Nephron progenitor cell (in vitro differentiated cells): ENCODE measurements around the gene PTPN22.

ENCODE experiments used
- DNase-seq: peaks from one replicate; pipeline ENCODE4 v3.0.0; 2021
- H3K27ac Mint-ChIP-seq: 2 replicates; pipeline ENCODE4 v1.8.0; 2021; ENCODE audit warnings: mild to moderate bottlenecking, moderate library complexity, mixed read lengths
- H3K27me3 Mint-ChIP-seq: 2 replicates; pipeline ENCODE4 v1.8.0; 2021; ENCODE audit warnings: mild to moderate bottlenecking, low read depth, mixed read lengths; ENCODE audit not compliant: poor library complexity
- H3K36me3 Mint-ChIP-seq: 2 replicates; pipeline ENCODE4 v1.8.0; 2021; ENCODE audit warnings: low read depth, mixed read lengths
- H3K4me1 Mint-ChIP-seq: 2 replicates; pipeline ENCODE4 v1.8.0; 2021; ENCODE audit warnings: mixed read lengths
- H3K4me3 Mint-ChIP-seq: 2 replicates; pipeline ENCODE4 v1.8.0; 2021; ENCODE audit warnings: mild to moderate bottlenecking, moderate library complexity, mixed read lengths
- H3K9me3 Mint-ChIP-seq: 2 replicates; pipeline ENCODE4 v1.8.0; 2021; ENCODE audit warnings: mild to moderate bottlenecking, moderate library complexity, mixed read lengths
- TF ChIP-seq, protein P1 (sequence below): fragments of 200-600 bp; sonication (generic); IDR thresholded peaks from 2 replicates; pipeline ENCODE4 v1.5.0; 2021; ENCODE audit warnings: antibody characterized with exemption

PTPN22 gene

DNA sequence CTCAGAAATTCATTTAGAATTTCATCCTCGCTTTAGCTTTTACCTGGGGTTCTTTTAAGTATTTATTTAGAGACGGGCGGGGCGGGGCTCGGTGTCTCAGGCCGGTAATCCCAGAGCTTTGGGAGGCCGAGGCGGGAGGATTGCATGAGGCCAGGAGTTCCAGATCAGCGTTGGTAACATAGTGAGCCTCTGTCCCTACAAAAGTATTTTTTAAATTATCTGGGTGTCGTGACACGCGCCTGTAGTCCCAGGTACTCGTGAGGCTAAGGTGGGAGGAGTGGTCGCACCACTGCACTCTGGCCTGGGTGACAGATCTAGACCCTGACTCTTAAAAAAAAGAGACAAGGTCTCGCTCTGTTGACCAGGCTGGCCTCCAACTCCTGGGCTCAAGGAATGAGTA lies 58.3 kb downstream of the PTPN22 start:
- Mint-ChIP-seq H3K36me3 (peaks cover 6% of the 10 kb centered on the region), H3K27ac (no peak overlapping the region), H3K4me1 (peaks cover 30% of the 10 kb centered on the region), H3K9me3 (peaks cover 5% of the 10 kb centered on the region), H3K27me3 (no peaks in the 10 kb centered on the region), H3K4me3 (peak overlapping the region; percentile 52)
- TF ChIP-seq, protein P1, sequence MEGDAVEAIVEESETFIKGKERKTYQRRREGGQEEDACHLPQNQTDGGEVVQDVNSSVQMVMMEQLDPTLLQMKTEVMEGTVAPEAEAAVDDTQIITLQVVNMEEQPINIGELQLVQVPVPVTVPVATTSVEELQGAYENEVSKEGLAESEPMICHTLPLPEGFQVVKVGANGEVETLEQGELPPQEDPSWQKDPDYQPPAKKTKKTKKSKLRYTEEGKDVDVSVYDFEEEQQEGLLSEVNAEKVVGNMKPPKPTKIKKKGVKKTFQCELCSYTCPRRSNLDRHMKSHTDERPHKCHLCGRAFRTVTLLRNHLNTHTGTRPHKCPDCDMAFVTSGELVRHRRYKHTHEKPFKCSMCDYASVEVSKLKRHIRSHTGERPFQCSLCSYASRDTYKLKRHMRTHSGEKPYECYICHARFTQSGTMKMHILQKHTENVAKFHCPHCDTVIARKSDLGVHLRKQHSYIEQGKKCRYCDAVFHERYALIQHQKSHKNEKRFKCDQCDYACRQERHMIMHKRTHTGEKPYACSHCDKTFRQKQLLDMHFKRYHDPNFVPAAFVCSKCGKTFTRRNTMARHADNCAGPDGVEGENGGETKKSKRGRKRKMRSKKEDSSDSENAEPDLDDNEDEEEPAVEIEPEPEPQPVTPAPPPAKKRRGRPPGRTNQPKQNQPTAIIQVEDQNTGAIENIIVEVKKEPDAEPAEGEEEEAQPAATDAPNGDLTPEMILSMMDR: no peak
- DNase-seq: no peak

DNA sequence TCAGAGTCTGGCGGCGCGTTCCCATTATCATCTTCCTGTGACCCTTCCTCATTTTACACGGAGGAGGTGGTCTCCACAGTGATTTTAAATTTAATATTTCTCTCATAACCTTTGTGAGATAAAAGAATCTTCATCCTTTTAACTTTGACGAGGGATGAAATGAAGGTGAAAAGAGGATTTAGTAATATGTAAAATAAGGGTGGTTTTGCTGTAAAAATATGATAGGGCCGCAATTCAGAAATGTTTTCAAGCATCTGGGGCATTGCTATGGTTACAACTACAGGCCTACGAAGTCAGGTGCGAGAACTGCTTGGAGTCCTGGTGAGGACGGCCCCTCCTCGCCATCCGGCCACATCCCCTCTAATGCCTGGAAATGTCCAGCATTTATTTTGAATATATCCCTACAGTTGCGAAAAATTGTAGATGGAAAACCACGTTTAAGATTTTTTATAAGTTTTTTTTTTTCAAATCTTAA lies 58.8 kb downstream of the PTPN22 start:
- peaks cover 30% of the 10 kb centered on the region for H3K4me1 Mint-ChIP-seq
- peaks cover 5% of the 10 kb centered on the region for H3K9me3 Mint-ChIP-seq
- peak overlapping the region; percentile 99 for H3K27ac Mint-ChIP-seq
- DNase-seq: no peak
- H3K4me3 Mint-ChIP-seq: peak overlapping the region; percentile 97
- no peaks in the 10 kb centered on the region for H3K27me3 Mint-ChIP-seq
- H3K36me3 Mint-ChIP-seq: peaks cover 10% of the 10 kb centered on the region
- TF ChIP-seq, protein P1: no peak

DNA sequence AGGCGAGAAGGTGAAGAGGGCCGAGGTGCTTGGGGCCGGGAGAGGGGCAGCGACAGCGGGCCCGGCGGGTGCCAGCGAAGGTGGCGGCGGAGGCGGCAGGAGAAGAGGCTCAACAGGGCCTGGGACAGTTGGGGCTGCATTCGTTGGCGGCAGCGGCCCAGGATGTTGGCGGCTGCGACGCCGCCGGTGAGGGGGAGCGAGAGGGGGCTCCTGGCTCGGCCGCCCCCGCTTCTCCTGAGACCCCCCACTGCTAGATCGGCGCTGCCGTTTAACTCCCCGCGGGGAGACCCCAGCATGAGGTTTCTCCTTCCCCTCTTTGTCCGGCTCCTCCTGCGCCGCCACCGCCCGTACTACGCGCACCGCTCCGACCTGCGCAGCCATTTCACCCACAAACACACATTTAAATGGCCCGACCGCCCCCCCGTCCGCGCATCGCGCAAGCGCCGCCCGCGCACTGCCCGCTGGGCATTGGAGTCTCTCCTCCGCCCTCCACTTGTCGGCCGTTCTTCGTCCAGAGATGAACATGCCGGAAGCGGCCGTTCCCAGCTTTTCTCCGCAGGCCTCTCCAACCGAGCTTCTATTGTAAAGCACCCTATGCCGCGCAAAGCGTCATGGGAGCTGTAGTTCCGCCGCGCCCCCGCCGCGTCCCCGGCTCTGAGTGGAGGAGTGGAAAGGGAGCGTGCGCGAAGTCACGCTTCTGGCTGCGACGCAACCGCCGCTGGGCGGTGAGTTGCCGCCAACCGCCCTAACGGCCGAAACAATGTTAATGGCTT lies 59.4 kb downstream of the PTPN22 start, which contains the start of gene RSBN1:
Gene RSBN1 (minus strand): TSS at position 589 of the 773 bp plus-strand sequence. CDS start 64 bp downstream, at position 525.
- H3K36me3 Mint-ChIP-seq: peaks cover 16% of the 10 kb centered on the region
- TF ChIP-seq, protein P1: no peak
- H3K4me3 Mint-ChIP-seq: peak within 1 kb of the TSS; percentile 97
- H3K4me1 Mint-ChIP-seq: peaks cover 30% of the 10 kb centered on the region
- H3K27ac Mint-ChIP-seq: peak within 1 kb of the TSS; percentile 99
- H3K27me3 Mint-ChIP-seq: peaks cover 3% of the 10 kb centered on the region
- DNase-seq: peak; percentile 96
- H3K9me3 Mint-ChIP-seq: peaks cover 7% of the 10 kb centered on the region

DNA sequence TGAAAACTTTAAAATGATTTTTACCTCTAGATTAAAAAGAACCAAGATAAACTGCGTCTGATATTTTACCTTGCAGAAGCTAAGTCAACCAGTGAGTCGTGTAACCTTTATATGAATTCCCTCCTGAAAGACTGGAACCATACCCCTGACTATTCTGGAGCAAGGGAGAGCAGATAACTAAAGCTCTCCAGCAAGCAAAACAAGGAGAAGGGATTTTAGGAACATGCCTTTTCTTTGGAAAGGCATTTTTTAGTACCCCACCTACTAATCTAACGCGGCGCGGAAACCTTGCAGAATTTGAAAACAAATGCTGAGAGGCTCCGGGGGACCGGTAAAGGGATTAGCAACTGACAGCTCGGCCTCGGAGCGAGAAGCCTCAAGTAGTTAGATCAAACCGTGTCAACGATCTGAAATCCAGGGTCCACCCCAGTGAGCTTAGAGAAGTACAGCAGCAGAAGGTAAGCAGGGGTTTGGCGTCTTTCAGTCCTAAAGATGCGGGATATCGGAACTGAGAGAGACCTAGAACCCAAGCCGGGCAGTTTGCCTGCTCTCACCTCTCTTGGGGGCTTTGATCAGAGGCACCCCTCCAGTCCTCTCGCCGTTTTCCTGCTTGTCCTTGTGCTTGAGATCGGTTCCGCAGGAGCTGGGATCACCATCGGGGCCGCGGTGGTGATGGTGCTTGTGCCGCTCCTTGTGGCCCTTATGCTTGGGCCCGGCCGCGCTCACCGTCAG lies 60.2 kb downstream of the PTPN22 start:
- peak; percentile 30 for DNase-seq
- H3K4me1 Mint-ChIP-seq: peaks cover 30% of the 10 kb centered on the region
- peak overlapping the region; percentile 97 for H3K4me3 Mint-ChIP-seq
- H3K27ac Mint-ChIP-seq: peak overlapping the region; percentile 95
- peaks cover 24% of the 10 kb centered on the region for H3K36me3 Mint-ChIP-seq
- peaks cover 10% of the 10 kb centered on the region for H3K9me3 Mint-ChIP-seq
- TF ChIP-seq, protein P1: no peak
- peaks cover 3% of the 10 kb centered on the region for H3K27me3 Mint-ChIP-seq

DNA sequence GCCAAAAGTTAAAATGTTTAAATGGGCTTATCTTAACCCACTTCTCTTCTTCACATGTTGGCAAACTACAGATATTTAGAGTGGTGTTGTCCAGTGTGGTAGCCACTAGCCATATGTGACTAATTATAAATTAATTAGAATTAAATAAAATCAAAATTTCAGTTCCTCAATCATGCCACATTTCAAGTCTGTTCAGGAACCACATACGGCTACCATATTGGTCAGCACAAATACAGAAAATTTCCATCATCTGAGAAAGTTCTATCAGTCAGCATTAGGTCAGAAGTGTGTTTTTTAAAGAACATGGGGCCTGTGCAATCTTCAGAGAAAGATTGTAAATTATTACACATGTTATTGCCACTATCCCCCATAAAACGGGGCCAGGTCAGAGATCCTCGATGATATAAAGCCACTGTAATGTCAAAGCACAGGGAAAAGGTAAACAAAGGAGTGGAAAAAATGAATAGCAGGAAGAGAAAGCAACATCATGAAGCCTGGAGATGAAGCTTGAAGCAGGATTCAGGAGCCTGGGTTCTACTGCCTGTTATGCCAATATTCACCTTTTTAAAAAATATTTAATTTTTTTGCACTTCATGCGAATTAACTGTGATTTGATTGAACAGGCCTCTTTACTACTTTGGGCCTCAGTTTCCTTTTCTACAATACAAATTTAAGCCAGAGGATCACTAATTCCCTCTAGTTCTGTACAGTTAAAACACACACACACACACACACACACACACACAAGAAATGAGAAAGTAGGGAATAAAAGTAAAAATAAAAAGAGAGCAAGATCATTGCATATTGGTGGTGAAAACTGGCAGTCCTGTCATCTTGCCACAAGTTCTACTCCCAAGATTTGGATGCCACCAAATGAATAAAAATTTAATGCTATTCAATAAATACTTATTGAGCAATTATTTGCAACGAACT lies 61.6 kb downstream of the PTPN22 start:
- Mint-ChIP-seq H3K27me3 (peaks cover 3% of the 10 kb centered on the region), H3K4me3 (peak overlapping the region; percentile 97), H3K27ac (no peak overlapping the region), H3K9me3 (peaks cover 13% of the 10 kb centered on the region), H3K4me1 (peaks cover 30% of the 10 kb centered on the region), H3K36me3 (peaks cover 38% of the 10 kb centered on the region)
- TF ChIP-seq, protein P1: no peak
- no peak for DNase-seq
